Fibroblast of skin of right biceps (primary cell): ENCODE measurements around the gene PRAMEF13.
"Not testable (repeated sequence)": the region's sequence is repeated elsewhere in the genome, so short reads cannot be mapped to it uniquely, and the experiment has no call there.

Source experiments
- DNase-seq: peaks from one replicate; pipeline ENCODE4 v3.0.0-alpha.2; 2013

The PRAMEF13 gene

GRCh38 chr1:13201309-13201708 is at the start of gene PRAMEF13:
Gene PRAMEF13, minus strand, starts transcription at chr1:13201409. Its CDS starts 1,820 bp downstream, at chr1:13199589.
- not testable (repeated sequence) for DNase-seq

GRCh38 chr1:13247122-13247521 is 45.9 kb upstream of the PRAMEF13 start:
- not testable (repeated sequence) for DNase-seq

- not testable (repeated sequence) for DNase-seq
Measured at GRCh38 chr1:13246554-13246871, 45.3 kb upstream of the PRAMEF13 start.

GRCh38 chr1:13245841-13246553 is 44.8 kb upstream of the PRAMEF13 start:
- DNase-seq: not testable (repeated sequence)

GRCh38 chr1:13243536-13244263 is 42.5 kb upstream of the PRAMEF13 start:
- not testable (repeated sequence) for DNase-seq

GRCh38 chr1:13239633-13240032 is 38.4 kb upstream of the PRAMEF13 start:
- DNase-seq: not testable (repeated sequence)

GRCh38 chr1:13237572-13237971 is 36.4 kb upstream of the PRAMEF13 start:
- DNase-seq: not testable (repeated sequence)

GRCh38 chr1:13234057-13234456 is 32.8 kb upstream of the PRAMEF13 start:
- not testable (repeated sequence) for DNase-seq

GRCh38 chr1:13232056-13232455 is 30.8 kb upstream of the PRAMEF13 start:
- DNase-seq: not testable (repeated sequence)

GRCh38 chr1:13231061-13231750 is 30.0 kb upstream of the PRAMEF13 start:
- DNase-seq: not testable (repeated sequence)

GRCh38 chr1:13230601-13231000 is 29.4 kb upstream of the PRAMEF13 start:
- DNase-seq: not testable (repeated sequence)

GRCh38 chr1:13230096-13230495 is 28.9 kb upstream of the PRAMEF13 start:
- not testable (repeated sequence) for DNase-seq

GRCh38 chr1:13228343-13228781 is 27.2 kb upstream of the PRAMEF13 start:
- no peak for DNase-seq

GRCh38 chr1:13227271-13228055 is 26.3 kb upstream of the PRAMEF13 start:
- DNase-seq: not testable (repeated sequence)

GRCh38 chr1:13225675-13226204 is 24.5 kb upstream of the PRAMEF13 start, which contains the start of gene PRAMEF18:
Gene PRAMEF18, minus strand, starts transcription at chr1:13226154. Its CDS starts 48 bp downstream, at chr1:13226106.
- DNase-seq: not testable (repeated sequence)

- no peak for DNase-seq
Measured at GRCh38 chr1:13224480-13225060, 23.4 kb upstream of the PRAMEF13 start.

GRCh38 chr1:13222788-13223187 is 21.6 kb upstream of the PRAMEF13 start:
- not testable (repeated sequence) for DNase-seq

- not testable (repeated sequence) for DNase-seq
Measured at GRCh38 chr1:13219203-13219602, 18.0 kb upstream of the PRAMEF13 start.

GRCh38 chr1:13216619-13217018 is 15.4 kb upstream of the PRAMEF13 start:
- not testable (repeated sequence) for DNase-seq

GRCh38 chr1:13208712-13209111 is 7.5 kb upstream of the PRAMEF13 start:
- not testable (repeated sequence) for DNase-seq

GRCh38 chr1:13171548-13171947 is 29.7 kb downstream of the PRAMEF13 start, which contains the start of gene PRAMEF9:
Gene PRAMEF9, plus strand, starts transcription at chr1:13171848. Its CDS starts 3,433 bp downstream, at chr1:13175281.
- DNase-seq: not testable (repeated sequence)

GRCh38 chr1:13165531-13165930 is 35.7 kb downstream of the PRAMEF13 start, which contains the start of gene HNRNPCL4:
Gene HNRNPCL4, minus strand, starts transcription at chr1:13165631. Its CDS starts 164 bp downstream, at chr1:13165467.
- DNase-seq: not testable (repeated sequence)
